IPS-20b (cell line): ENCODE results near the gene ZNF416.
A peak's percentile ranks its signal among the peaks of the same experiment; 100 is the strongest.

ENCODE experiments used
- H3K27ac ChIP-seq: one replicate; pipeline ENCODE4 v1.5.1; 2013; ENCODE audit warnings: low read length
- H3K27me3 ChIP-seq: 2 replicates; pipeline ENCODE4 v1.6.1; 2013; ENCODE audit warnings: mild to moderate bottlenecking, low read length, inconsistent platforms; ENCODE audit not compliant: insufficient read depth
- H3K36me3 ChIP-seq: 2 replicates; pipeline ENCODE4 v1.6.1; 2013; ENCODE audit warnings: low read depth, mild to moderate bottlenecking, inconsistent platforms, low read length, moderate library complexity; ENCODE audit not compliant: insufficient read depth
- H3K4me1 ChIP-seq: 2 replicates; pipeline ENCODE4 v1.6.1; 2013; ENCODE audit warnings: mild to moderate bottlenecking, control low read depth, inconsistent platforms, low read length, moderate library complexity; ENCODE audit not compliant: insufficient read depth
- H3K4me3 ChIP-seq: 2 replicates; pipeline ENCODE4 v1.5.1; 2013; ENCODE audit warnings: mild to moderate bottlenecking, low read length, inconsistent platforms
- H3K9ac ChIP-seq: 2 replicates; pipeline ENCODE4 v1.6.1; 2013; ENCODE audit warnings: low read depth, mild to moderate bottlenecking, inconsistent platforms, low read length, moderate library complexity
- H3K9me3 ChIP-seq: 2 replicates; pipeline ENCODE4 v1.6.1; 2013; ENCODE audit warnings: mild to moderate bottlenecking, low read depth, low read length, inconsistent platforms; ENCODE audit not compliant: insufficient read depth

Gene ZNF416

DNA sequence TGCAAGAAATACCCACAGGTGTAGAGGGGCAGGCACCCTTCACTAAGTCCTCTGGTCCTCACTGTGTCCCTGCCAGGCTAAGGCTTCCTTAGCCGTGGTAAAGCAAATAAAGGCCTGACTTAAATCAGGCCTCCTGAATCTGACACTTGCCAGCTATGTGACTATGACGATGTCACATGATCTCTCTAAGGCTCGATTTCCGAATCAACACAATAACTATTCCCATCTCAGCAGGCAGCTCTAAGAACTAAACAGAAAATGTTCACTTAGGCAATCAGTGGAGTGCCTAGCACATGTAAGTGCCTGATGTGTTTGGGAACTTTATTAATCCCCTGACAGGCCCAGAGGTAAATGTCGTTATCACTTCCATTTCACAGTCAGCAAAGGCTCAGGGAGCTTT lies 21.1 kb downstream of the ZNF416 start:
- Histone ChIP-seq H3K9me3 (peaks cover 27% of the 10 kb centered on the region), H3K27me3 (no peaks in the 10 kb centered on the region), H3K4me3 (no peak overlapping the region), H3K4me1 (no peaks in the 10 kb centered on the region), H3K9ac (no peak overlapping the region), H3K27ac (no peak overlapping the region), H3K36me3 (peaks cover 39% of the 10 kb centered on the region)

DNA sequence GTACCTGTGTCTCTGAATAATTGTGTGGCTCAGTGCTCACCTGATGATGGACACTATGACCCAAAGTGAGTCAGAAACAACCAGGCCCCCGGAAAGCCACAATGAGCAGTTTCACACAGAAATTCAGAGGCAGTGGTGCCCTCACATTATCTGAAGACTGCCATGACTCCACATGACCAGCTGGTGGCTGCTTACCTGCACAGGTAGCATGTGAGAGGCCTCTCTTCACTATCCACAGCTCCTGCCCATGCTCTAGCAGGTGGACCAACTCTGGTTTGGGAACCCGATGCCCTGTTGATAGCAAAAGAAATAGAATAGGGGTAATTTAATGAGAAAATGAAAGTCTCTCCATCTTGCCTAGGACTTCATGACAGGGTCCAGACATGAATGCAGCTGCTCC lies 26.3 kb downstream of the ZNF416 start:
- no peak overlapping the region for H3K4me3 ChIP-seq
- no peaks in the 10 kb centered on the region for H3K27me3 ChIP-seq
- H3K27ac ChIP-seq = no peak overlapping the region
- no peak overlapping the region for H3K9ac ChIP-seq
- peaks cover 19% of the 10 kb centered on the region for H3K9me3 ChIP-seq
- H3K36me3 ChIP-seq = peaks cover 90% of the 10 kb centered on the region
- no peaks in the 10 kb centered on the region for H3K4me1 ChIP-seq

DNA sequence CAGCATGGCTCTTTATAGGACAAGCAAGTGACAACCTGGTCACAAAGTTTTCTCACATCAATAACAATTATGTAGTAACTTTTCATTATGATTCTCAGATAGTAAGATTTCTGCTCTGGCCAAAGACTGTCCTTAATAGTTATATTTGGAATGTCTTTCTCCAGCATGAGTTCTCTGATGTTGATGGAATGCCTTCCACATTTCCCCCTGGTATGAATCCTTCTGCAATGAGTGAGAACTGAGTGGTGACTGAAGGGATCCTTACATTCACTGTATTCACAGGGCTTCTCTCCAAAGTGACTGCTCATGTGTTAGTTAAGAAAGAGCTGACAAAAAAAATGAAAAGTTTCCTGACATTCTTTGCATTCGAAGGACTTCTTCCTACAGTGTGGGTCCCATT lies 32.2 kb downstream of the ZNF416 start:
- Histone ChIP-seq H3K9me3 (peaks cover 74% of the 10 kb centered on the region), H3K36me3 (peaks cover 94% of the 10 kb centered on the region), H3K9ac (no peak overlapping the region), H3K27ac (no peak overlapping the region), H3K4me3 (no peak overlapping the region), H3K4me1 (no peaks in the 10 kb centered on the region), H3K27me3 (no peaks in the 10 kb centered on the region)

DNA sequence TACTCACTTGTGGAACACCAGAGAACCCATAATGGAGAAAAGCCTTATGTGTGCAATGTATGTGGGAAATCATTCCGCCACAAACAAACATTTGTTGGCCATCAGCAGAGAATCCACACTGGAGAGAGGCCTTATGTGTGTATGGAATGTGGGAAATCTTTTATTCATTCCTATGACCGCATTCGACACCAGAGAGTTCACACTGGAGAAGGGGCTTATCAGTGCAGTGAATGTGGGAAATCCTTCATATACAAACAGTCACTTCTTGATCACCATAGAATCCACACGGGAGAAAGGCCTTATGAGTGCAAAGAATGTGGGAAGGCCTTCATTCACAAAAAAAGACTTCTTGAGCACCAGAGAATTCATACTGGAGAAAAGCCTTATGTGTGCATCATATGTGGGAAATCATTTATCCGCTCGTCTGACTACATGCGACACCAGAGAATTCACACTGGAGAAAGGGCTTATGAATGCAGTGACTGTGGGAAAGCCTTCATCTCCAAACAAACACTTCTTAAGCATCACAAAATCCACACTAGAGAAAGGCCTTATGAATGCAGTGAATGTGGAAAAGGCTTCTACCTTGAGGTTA lies 40.7 kb downstream of the ZNF416 start:
- Histone ChIP-seq H3K4me1 (no peaks in the 10 kb centered on the region), H3K27me3 (no peaks in the 10 kb centered on the region), H3K27ac (no peak overlapping the region), H3K36me3 (peaks cover 78% of the 10 kb centered on the region), H3K9ac (no peak overlapping the region), H3K4me3 (no peak overlapping the region; the same call in 1 of the 2 replicates), H3K9me3 (peaks cover 96% of the 10 kb centered on the region)

DNA sequence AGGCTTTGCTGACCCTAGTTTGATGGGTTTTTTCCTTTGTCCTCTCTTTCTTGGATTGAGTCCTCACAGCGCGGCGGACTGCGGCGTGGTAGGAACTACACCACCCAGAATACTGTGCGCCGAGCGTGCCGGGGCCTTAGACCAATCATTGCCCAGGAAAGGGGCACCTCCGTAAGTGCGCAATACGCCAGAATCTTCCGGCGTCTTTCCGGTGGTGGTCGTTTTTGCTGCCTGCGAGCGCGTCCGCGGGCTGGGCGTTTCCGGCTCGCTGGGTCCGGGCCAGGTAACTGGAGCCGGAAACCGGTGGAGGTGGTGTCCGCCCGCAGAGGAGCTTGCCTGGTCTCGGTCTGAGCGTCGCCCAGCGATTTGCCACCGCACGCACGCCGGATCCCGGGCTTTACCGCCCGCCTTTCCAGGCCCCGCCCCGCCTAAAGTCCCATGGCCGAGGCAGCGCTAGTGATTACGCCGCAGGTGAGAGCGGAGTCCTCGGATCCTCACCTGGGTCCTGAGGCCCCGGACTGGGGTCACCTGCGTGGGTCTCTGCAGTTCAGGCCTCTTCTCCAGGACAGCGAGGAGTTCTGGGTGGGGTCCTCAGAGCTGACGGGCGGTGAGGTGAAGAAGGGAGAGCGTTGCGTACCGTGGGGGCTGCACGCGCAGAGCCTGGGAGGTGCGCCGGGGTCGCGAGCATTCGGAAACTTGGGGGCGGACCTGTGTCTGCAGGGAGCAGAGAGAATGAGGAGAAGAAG lies 51.4 kb downstream of the ZNF416 start, which contains the start of gene ZNF549:
ZNF549 (plus strand) TSS at position 221 of the 746 bp plus-strand sequence; CDS start at position 439, 218 bp downstream.
- peak within 1 kb of the TSS; percentile 93 for H3K9ac ChIP-seq
- H3K36me3 ChIP-seq = peaks cover 20% of the 10 kb centered on the region
- H3K27me3 ChIP-seq = no peaks in the 10 kb centered on the region
- H3K4me1 ChIP-seq = 0 out of 2 replicates have a peak, but pooled peaks cover 4% of the 10 kb centered on the region
- peaks cover 44% of the 10 kb centered on the region for H3K9me3 ChIP-seq
- peak within 1 kb of the TSS; percentile 30 for H3K27ac ChIP-seq
- peak within 1 kb of the TSS; percentile 95 for H3K4me3 ChIP-seq
